Muscle layer of colon (tissue), 2 donors: ENCODE data around the gene WDR12.
"Not testable (repeated sequence)": the region's sequence is repeated elsewhere in the genome, so short reads cannot be mapped to it uniquely, and the experiment has no call there.

Source experiments
- H3K27ac ChIP-seq: one replicate; pipeline ENCODE4 v1.7.0; 2013; ENCODE audit warnings: low read depth, mild to moderate bottlenecking, low read length, moderate library complexity
- H3K27me3 ChIP-seq, 2 donors: one replicate each; pipeline ENCODE4 v1.7.0; 2013; ENCODE audit warnings: low read length in 2 of 2, mild to moderate bottlenecking in 2 of 2; ENCODE audit not compliant: insufficient read depth in 2 of 2, control insufficient read depth in 1 of 2
- H3K36me3 ChIP-seq: one replicate; pipeline ENCODE4 v1.7.0; 2013; ENCODE audit warnings: mild to moderate bottlenecking, low read length; ENCODE audit not compliant: insufficient read depth
- H3K4me1 ChIP-seq: one replicate; pipeline ENCODE4 v1.7.0; 2013; ENCODE audit warnings: mild to moderate bottlenecking, low read length; ENCODE audit not compliant: insufficient read depth
- H3K4me3 ChIP-seq, 2 donors: one replicate each; pipeline ENCODE4 v1.7.0; 2013; ENCODE audit warnings: low read length in 2 of 2, low read depth in 1 of 2, mild to moderate bottlenecking in 1 of 2, moderate library complexity in 1 of 2
- H3K9ac ChIP-seq: one replicate; pipeline ENCODE4 v1.7.0; 2013; ENCODE audit warnings: low read length
- H3K9me3 ChIP-seq: one replicate; pipeline ENCODE4 v1.7.0; 2013; ENCODE audit warnings: mild to moderate bottlenecking, low read length
- donor health status: abdominal sarcoma.
- donor health status: Adenocarcinoma of cecum.

WDR12 gene

GRCh38 chr2:202932425-202933138 lies 21.1 kb upstream of the WDR12 start:
- H3K4me3 ChIP-seq: no peak overlapping the region
- no peaks in the 10 kb centered on the region for H3K27me3 ChIP-seq
- no peak overlapping the region for H3K27ac ChIP-seq
- peaks cover 12% of the 10 kb centered on the region for H3K36me3 ChIP-seq
- H3K4me1 ChIP-seq: no peaks in the 10 kb centered on the region
- no peaks in the 10 kb centered on the region for H3K9me3 ChIP-seq
- no peak overlapping the region for H3K9ac ChIP-seq

GRCh38 chr2:202918860-202919259 lies 7.4 kb upstream of the WDR12 start:
- no peaks in the 10 kb centered on the region for H3K9me3 ChIP-seq
- no peak overlapping the region for H3K9ac ChIP-seq
- H3K27ac ChIP-seq: no peak overlapping the region
- no peaks in the 10 kb centered on the region for H3K4me1 ChIP-seq
- no peaks in the 10 kb centered on the region for H3K27me3 ChIP-seq
- H3K4me3 ChIP-seq: no peak overlapping the region
- H3K36me3 ChIP-seq: peaks cover 28% of the 10 kb centered on the region

GRCh38 chr2:202912342-202913201 lies 1.1 kb upstream of the WDR12 start:
- H3K27ac ChIP-seq: peak overlapping the region; percentile 85
- not testable (repeated sequence) for H3K9me3 ChIP-seq, H3K9ac ChIP-seq, H3K4me1 ChIP-seq, H3K36me3 ChIP-seq, H3K27me3 ChIP-seq
- H3K4me3 ChIP-seq: peak overlapping the region; percentile 88 to 100

GRCh38 chr2:202911203-202911511 lies 316 bp downstream of the WDR12 start:
- peak overlapping the region; percentile 75 for H3K9ac ChIP-seq
- H3K4me1 ChIP-seq: peaks cover 9% of the 10 kb centered on the region
- H3K27ac ChIP-seq: peak overlapping the region; percentile 85
- peak overlapping the region; percentile 88 to 100 for H3K4me3 ChIP-seq
- no peaks in the 10 kb centered on the region for H3K27me3 ChIP-seq
- H3K36me3 ChIP-seq: no peaks in the 10 kb centered on the region
- no peaks in the 10 kb centered on the region for H3K9me3 ChIP-seq

- H3K9ac ChIP-seq: no peak overlapping the region
- no peaks in the 10 kb centered on the region for H3K36me3 ChIP-seq
- H3K4me3 ChIP-seq: peak overlapping the region; percentile 88 to 100
- H3K9me3 ChIP-seq: no peaks in the 10 kb centered on the region
- H3K4me1 ChIP-seq: peaks cover 9% of the 10 kb centered on the region
- no peaks in the 10 kb centered on the region for H3K27me3 ChIP-seq
- H3K27ac ChIP-seq: no peak overlapping the region
Observed at GRCh38 chr2:202910698-202911097, 775 bp downstream of the WDR12 start.

GRCh38 chr2:202910250-202910649 lies 1.2 kb downstream of the WDR12 start:
- not testable (repeated sequence) for H3K4me3 ChIP-seq

GRCh38 chr2:202909394-202910192 lies 1.9 kb downstream of the WDR12 start:
- Histone ChIP-seq H3K9ac (no peak overlapping the region), H3K4me1 (peaks cover 9% of the 10 kb centered on the region), H3K27me3 (no peaks in the 10 kb centered on the region), H3K4me3 (no peak overlapping the region), H3K36me3 (no peaks in the 10 kb centered on the region), H3K9me3 (no peaks in the 10 kb centered on the region), H3K27ac (no peak overlapping the region)

More at GRCh38 chr2:202910250-202910649, 1.2 kb downstream of the WDR12 start:
- H3K27me3 ChIP-seq, H3K27ac ChIP-seq, H3K9me3 ChIP-seq, H3K9ac ChIP-seq, H3K36me3 ChIP-seq, H3K4me1 ChIP-seq: not testable (repeated sequence)

- Histone ChIP-seq H3K4me3 (no peak overlapping the region), H3K4me1 (peaks cover 9% of the 10 kb centered on the region), H3K9me3 (no peaks in the 10 kb centered on the region), H3K36me3 (no peaks in the 10 kb centered on the region), H3K27me3 (no peaks in the 10 kb centered on the region), H3K27ac (no peak overlapping the region), H3K9ac (no peak overlapping the region)
Observed at GRCh38 chr2:202908186-202908585, 3.3 kb downstream of the WDR12 start.

GRCh38 chr2:202905507-202905906 lies 6.0 kb downstream of the WDR12 start:
- H3K4me1 ChIP-seq, H3K4me3 ChIP-seq: not testable (repeated sequence)

GRCh38 chr2:202885190-202885589 lies 26.3 kb downstream of the WDR12 start:
- H3K4me1 ChIP-seq: no peaks in the 10 kb centered on the region
- no peak overlapping the region for H3K4me3 ChIP-seq
- no peaks in the 10 kb centered on the region for H3K27me3 ChIP-seq
- H3K27ac ChIP-seq: no peak overlapping the region
- no peaks in the 10 kb centered on the region for H3K9me3 ChIP-seq
- no peak overlapping the region for H3K9ac ChIP-seq
- no peaks in the 10 kb centered on the region for H3K36me3 ChIP-seq

More at GRCh38 chr2:202905507-202905906, 6.0 kb downstream of the WDR12 start:
- not testable (repeated sequence) for H3K9me3 ChIP-seq, H3K9ac ChIP-seq, H3K27me3 ChIP-seq, H3K27ac ChIP-seq, H3K36me3 ChIP-seq

GRCh38 chr2:202883987-202884675 lies 27.3 kb downstream of the WDR12 start:
- Histone ChIP-seq H3K4me1 (no peaks in the 10 kb centered on the region), H3K27me3 (no peaks in the 10 kb centered on the region), H3K27ac (no peak overlapping the region), H3K36me3 (no peaks in the 10 kb centered on the region), H3K9ac (no peak overlapping the region), H3K4me3 (no peak overlapping the region), H3K9me3 (no peaks in the 10 kb centered on the region)
